Muscle layer of duodenum (tissue), 2 donors: ENCODE measurements around the gene KCNIP1.

ENCODE experiments used
- H3K27ac ChIP-seq: one replicate; pipeline ENCODE4 v1.7.0; 2013; ENCODE audit warnings: mild to moderate bottlenecking, low read length
- H3K27me3 ChIP-seq: one replicate; pipeline ENCODE4 v1.7.0; 2013; ENCODE audit warnings: low read depth, mild to moderate bottlenecking, control low read depth, low read length
- H3K36me3 ChIP-seq, 2 donors: one replicate each; pipeline ENCODE4 v1.7.0; 2013; ENCODE audit warnings: low read length in 2 of 2, control low read depth in 1 of 2, mild to moderate bottlenecking in 1 of 2; ENCODE audit not compliant: insufficient read depth in 2 of 2, control insufficient read depth in 1 of 2
- H3K4me1 ChIP-seq, 2 donors: one replicate each; pipeline ENCODE4 v1.7.0; 2013; ENCODE audit warnings: low read length in 2 of 2, mild to moderate bottlenecking in 2 of 2, control low read depth in 1 of 2, moderate library complexity in 1 of 2; ENCODE audit not compliant: insufficient read depth in 2 of 2, control insufficient read depth in 1 of 2
- H3K4me3 ChIP-seq, 2 donors: one replicate each; pipeline ENCODE4 v1.7.0; 2013; ENCODE audit warnings: low read length in 2 of 2, low read depth in 1 of 2, mild to moderate bottlenecking in 1 of 2
- H3K9me3 ChIP-seq, 2 donors: one replicate each; pipeline ENCODE4 v1.7.0; 2013; ENCODE audit warnings: low read length in 2 of 2, control low read depth in 1 of 2, mild to moderate bottlenecking in 1 of 2; ENCODE audit not compliant: control insufficient read depth in 1 of 2
- donor health status: healthy.

The KCNIP1 gene

GRCh38 chr5:170473642-170474041, 30.2 kb upstream of the KCNIP1 start:
- Histone ChIP-seq H3K36me3 (no peaks in the 10 kb centered on the region), H3K27me3 (no peaks in the 10 kb centered on the region), H3K9me3 (no peaks in the 10 kb centered on the region), H3K27ac (no peak overlapping the region), H3K4me1 (no peaks in the 10 kb centered on the region), H3K4me3 (no peak overlapping the region)

- no peaks in the 10 kb centered on the region for H3K27me3 ChIP-seq
- H3K9me3 ChIP-seq = no peaks in the 10 kb centered on the region
- no peak overlapping the region for H3K27ac ChIP-seq
- H3K4me3 ChIP-seq = no peak overlapping the region
- no peaks in the 10 kb centered on the region for H3K4me1 ChIP-seq
- no peaks in the 10 kb centered on the region for H3K36me3 ChIP-seq
Measured at GRCh38 chr5:170474489-170475274, 29.1 kb upstream of the KCNIP1 start.

- H3K36me3 ChIP-seq = no peaks in the 10 kb centered on the region
- H3K9me3 ChIP-seq = no peaks in the 10 kb centered on the region
- H3K27ac ChIP-seq = no peak overlapping the region
- H3K4me1 ChIP-seq = no peaks in the 10 kb centered on the region
- H3K4me3 ChIP-seq = no peak overlapping the region
- H3K27me3 ChIP-seq = no peaks in the 10 kb centered on the region
Measured at GRCh38 chr5:170475294-170476000, 28.4 kb upstream of the KCNIP1 start.

GRCh38 chr5:170476704-170477103, 27.1 kb upstream of the KCNIP1 start:
- no peaks in the 10 kb centered on the region for H3K27me3 ChIP-seq
- no peaks in the 10 kb centered on the region for H3K4me1 ChIP-seq
- H3K36me3 ChIP-seq = no peaks in the 10 kb centered on the region
- no peak overlapping the region for H3K27ac ChIP-seq
- no peaks in the 10 kb centered on the region for H3K9me3 ChIP-seq
- no peak overlapping the region for H3K4me3 ChIP-seq

- Histone ChIP-seq H3K4me3 (no peak overlapping the region), H3K36me3 (no peaks in the 10 kb centered on the region), H3K27ac (no peak overlapping the region), H3K9me3 (no peaks in the 10 kb centered on the region), H3K4me1 (no peaks in the 10 kb centered on the region), H3K27me3 (no peaks in the 10 kb centered on the region)
Measured at GRCh38 chr5:170477906-170478305, 25.9 kb upstream of the KCNIP1 start.

GRCh38 chr5:170478306-170478705, 25.5 kb upstream of the KCNIP1 start:
- Histone ChIP-seq H3K4me3 (no peak overlapping the region), H3K36me3 (no peaks in the 10 kb centered on the region)

GRCh38 chr5:170479484-170479883, 24.3 kb upstream of the KCNIP1 start:
- Histone ChIP-seq H3K27ac (no peak overlapping the region), H3K4me1 (no peaks in the 10 kb centered on the region), H3K4me3 (no peak overlapping the region)

More at GRCh38 chr5:170478306-170478705, 25.5 kb upstream of the KCNIP1 start:
- Histone ChIP-seq H3K27me3 (no peaks in the 10 kb centered on the region), H3K9me3 (no peaks in the 10 kb centered on the region), H3K4me1 (no peaks in the 10 kb centered on the region), H3K27ac (no peak overlapping the region)

GRCh38 chr5:170480260-170480659, 23.6 kb upstream of the KCNIP1 start:
- H3K27me3 ChIP-seq = no peaks in the 10 kb centered on the region
- no peak overlapping the region for H3K4me3 ChIP-seq
- no peaks in the 10 kb centered on the region for H3K9me3 ChIP-seq
- no peaks in the 10 kb centered on the region for H3K36me3 ChIP-seq
- no peaks in the 10 kb centered on the region for H3K4me1 ChIP-seq
- no peak overlapping the region for H3K27ac ChIP-seq

More at GRCh38 chr5:170479484-170479883, 24.3 kb upstream of the KCNIP1 start:
- Histone ChIP-seq H3K27me3 (no peaks in the 10 kb centered on the region), H3K9me3 (no peaks in the 10 kb centered on the region), H3K36me3 (no peaks in the 10 kb centered on the region)

GRCh38 chr5:170481849-170482248, 22.0 kb upstream of the KCNIP1 start:
- H3K4me3 ChIP-seq = no peak overlapping the region
- no peaks in the 10 kb centered on the region for H3K4me1 ChIP-seq
- H3K27me3 ChIP-seq = no peaks in the 10 kb centered on the region
- no peaks in the 10 kb centered on the region for H3K9me3 ChIP-seq
- no peaks in the 10 kb centered on the region for H3K36me3 ChIP-seq
- H3K27ac ChIP-seq = no peak overlapping the region

- Histone ChIP-seq H3K9me3 (no peaks in the 10 kb centered on the region), H3K27ac (no peak overlapping the region), H3K36me3 (no peaks in the 10 kb centered on the region), H3K4me1 (no peaks in the 10 kb centered on the region), H3K27me3 (no peaks in the 10 kb centered on the region), H3K4me3 (no peak overlapping the region)
Measured at GRCh38 chr5:170482511-170482910, 21.3 kb upstream of the KCNIP1 start.

GRCh38 chr5:170483701-170484458, 19.9 kb upstream of the KCNIP1 start:
- Histone ChIP-seq H3K36me3 (no peaks in the 10 kb centered on the region), H3K4me3 (no peak overlapping the region), H3K27ac (no peak overlapping the region), H3K9me3 (no peaks in the 10 kb centered on the region), H3K4me1 (no peaks in the 10 kb centered on the region), H3K27me3 (no peaks in the 10 kb centered on the region)
